ENCODE data around the gene PLIN3.
"Not testable (repeated sequence)": the region's sequence is repeated elsewhere in the genome, so short reads cannot be mapped to it uniquely, and the experiment has no call there.

PLIN3 gene

DNA sequence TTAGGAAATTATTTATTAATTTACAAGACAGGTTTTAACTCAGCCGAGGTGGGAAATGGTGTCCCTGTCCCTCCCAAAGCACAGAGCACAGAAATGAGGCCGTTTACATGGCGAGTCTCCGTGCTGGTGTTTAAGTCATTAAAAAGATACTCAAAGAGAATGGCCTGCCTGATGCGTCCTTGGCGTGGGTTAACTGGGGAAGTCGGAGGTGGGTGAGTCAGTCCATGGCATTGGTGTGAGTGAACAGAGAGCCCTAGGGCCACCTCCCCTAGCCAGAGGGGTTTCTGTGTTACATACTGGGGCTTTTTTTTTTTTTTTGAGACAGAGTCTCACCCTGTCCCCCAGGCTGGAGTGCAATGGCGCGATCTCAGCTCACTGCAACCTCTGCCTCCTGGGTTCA is 72.1 kb downstream of the PLIN3 start:
- Histone ChIP-seq H3K4me3 (no peak overlapping the region), H3K27me3 (no peaks in the 10 kb centered on the region), H3K9me3 (no peaks in the 10 kb centered on the region), H3K4me1 (peaks cover 0 to 43% (median 29%) of the 10 kb centered on the region in 4 donors), H3K27ac (no peak overlapping the region), H3K36me3 (peaks cover 36 to 60% (median 60%) of the 10 kb centered on the region in 3 donors)
- no peak for DNase-seq
- TF ChIP-seq, protein P1, sequence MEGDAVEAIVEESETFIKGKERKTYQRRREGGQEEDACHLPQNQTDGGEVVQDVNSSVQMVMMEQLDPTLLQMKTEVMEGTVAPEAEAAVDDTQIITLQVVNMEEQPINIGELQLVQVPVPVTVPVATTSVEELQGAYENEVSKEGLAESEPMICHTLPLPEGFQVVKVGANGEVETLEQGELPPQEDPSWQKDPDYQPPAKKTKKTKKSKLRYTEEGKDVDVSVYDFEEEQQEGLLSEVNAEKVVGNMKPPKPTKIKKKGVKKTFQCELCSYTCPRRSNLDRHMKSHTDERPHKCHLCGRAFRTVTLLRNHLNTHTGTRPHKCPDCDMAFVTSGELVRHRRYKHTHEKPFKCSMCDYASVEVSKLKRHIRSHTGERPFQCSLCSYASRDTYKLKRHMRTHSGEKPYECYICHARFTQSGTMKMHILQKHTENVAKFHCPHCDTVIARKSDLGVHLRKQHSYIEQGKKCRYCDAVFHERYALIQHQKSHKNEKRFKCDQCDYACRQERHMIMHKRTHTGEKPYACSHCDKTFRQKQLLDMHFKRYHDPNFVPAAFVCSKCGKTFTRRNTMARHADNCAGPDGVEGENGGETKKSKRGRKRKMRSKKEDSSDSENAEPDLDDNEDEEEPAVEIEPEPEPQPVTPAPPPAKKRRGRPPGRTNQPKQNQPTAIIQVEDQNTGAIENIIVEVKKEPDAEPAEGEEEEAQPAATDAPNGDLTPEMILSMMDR (IDR thresholded peaks at IDR 0.05) = no peak
- intact Hi-C loops (cut with DNase I; ENCODE audit: low total_unique reads) = no loop called here

DNA sequence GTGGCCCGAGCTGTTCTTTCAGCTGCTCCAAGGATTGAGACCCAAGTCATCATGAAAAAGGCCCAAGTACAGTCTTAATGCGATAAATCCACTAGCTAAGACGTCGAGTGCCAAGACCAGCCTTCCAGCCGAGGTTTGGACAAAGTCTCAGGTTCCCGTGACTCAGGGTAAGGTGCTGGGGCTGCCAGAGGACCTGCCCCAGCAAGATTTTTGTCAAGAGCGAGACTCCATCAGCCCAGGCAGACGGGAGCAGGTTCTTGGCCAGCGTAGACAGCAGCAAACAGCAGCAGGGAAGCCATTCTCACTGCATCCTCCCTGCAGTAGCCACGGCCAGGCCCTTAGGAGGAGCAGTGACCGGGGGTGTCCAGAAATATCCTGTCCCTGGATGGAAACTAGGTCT is 72.5 kb downstream of the PLIN3 start:
- TF ChIP-seq, protein P1 (IDR thresholded peaks at IDR 0.05) = no peak
- Histone ChIP-seq H3K36me3 (peaks cover 36 to 60% (median 60%) of the 10 kb centered on the region in 3 donors), H3K4me1 (peaks cover 0 to 43% (median 29%) of the 10 kb centered on the region in 4 donors), H3K4me3 (no peak overlapping the region), H3K9me3 (no peaks in the 10 kb centered on the region), H3K27ac (no peak overlapping the region), H3K27me3 (no peaks in the 10 kb centered on the region)
- DNase-seq = no peak
- intact Hi-C loops (cut with DNase I; ENCODE audit: low total_unique reads) = no loop called here

DNA sequence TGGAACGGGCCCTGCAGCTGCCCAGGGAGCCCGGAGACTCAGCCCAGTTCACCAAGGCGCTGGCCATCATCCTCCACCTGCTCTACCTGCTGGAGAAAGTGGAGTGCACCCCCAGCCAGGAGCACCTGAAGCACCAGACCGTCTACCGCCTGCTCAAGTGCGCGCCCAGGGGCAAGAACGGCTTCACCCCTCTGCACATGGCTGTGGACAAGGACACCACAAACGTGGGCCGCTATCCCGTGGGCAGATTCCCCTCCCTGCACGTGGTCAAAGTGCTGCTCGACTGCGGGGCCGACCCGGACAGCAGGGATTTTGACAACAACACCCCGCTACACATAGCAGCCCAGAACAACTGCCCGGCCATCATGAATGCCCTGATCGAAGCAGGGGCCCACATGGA is 74.2 kb downstream of the PLIN3 start:
- intact Hi-C loops (cut with DNase I; ENCODE audit: low total_unique reads); H3K27me3 ChIP-seq; H3K9me3 ChIP-seq; H3K27ac ChIP-seq; H3K4me3 ChIP-seq; DNase-seq: not testable (repeated sequence)
- peaks cover 36 to 49% (median 47%) of the 10 kb centered on the region in 3 donors for H3K36me3 ChIP-seq
- peaks cover 0 to 43% (median 29%) of the 10 kb centered on the region in 4 donors for H3K4me1 ChIP-seq

DNA sequence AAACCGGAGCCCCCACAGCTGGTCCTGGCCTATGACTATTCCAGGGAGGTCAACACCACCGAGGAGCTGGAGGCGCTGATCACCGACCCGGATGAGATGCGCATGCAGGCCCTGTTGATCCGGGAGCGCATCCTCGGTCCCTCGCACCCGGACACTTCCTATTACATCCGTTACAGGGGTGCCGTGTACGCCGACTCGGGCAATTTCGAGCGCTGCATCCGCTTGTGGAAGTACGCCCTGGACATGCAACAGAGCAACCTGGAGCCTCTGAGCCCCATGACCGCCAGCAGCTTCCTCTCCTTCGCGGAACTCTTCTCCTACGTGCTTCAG is 74.6 kb downstream of the PLIN3 start:
- H3K36me3 ChIP-seq = peaks cover 36 to 49% (median 44%) of the 10 kb centered on the region in 3 donors
- intact Hi-C loops (cut with DNase I; ENCODE audit: low total_unique reads); DNase-seq; H3K27me3 ChIP-seq; H3K27ac ChIP-seq; H3K9me3 ChIP-seq: not testable (repeated sequence)
- H3K4me1 ChIP-seq = peaks cover 0 to 43% (median 29%) of the 10 kb centered on the region in 4 donors
- H3K4me3 ChIP-seq = peak overlapping the region; percentile 76 to 79

DNA sequence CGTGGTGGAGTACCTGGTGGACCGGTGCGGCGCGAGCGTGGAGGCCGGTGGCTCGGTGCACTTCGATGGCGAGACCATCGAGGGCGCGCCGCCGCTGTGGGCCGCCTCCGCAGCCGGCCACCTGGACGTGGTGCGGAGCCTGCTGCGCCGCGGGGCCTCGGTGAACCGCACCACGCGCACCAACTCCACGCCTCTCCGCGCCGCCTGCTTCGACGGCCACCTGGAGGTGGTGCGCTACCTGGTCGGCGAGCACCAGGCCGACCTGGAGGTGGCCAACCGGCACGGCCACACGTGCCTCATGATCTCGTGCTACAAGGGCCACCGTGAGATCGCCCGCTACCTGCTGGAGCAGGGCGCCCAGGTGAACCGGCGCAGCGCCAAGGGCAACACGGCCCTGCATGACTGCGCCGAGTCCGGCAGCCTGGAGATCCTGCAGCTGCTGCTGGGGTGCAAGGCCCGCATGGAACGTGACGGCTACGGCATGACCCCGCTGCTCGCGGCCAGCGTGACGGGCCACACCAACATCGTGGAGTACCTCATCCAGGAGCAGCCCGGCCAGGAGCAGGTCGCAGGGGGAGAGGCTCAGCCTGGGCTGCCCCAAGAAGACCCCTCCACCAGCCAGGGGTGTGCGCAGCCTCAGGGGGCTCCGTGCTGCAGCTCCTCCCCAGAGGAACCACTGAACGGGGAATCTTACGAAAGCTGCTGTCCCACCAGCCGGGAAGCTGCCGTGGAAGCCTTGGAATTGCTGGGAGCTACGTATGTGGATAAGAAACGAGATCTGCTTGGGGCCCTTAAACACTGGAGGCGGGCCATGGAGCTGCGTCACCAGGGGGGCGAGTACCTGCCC is 75.2 kb downstream of the PLIN3 start:
- Histone ChIP-seq H3K4me3 (peak overlapping the region; percentile 76 to 79), H3K27ac (peak overlapping the region; percentile 83 to 87), H3K4me1 (peaks cover 0 to 43% (median 29%) of the 10 kb centered on the region in 4 donors), H3K36me3 (peaks cover 32 to 44% (median 44%) of the 10 kb centered on the region in 3 donors)
- H3K27me3 ChIP-seq; intact Hi-C loops (cut with DNase I; ENCODE audit: low total_unique reads); H3K9me3 ChIP-seq; DNase-seq: not testable (repeated sequence)

DNA sequence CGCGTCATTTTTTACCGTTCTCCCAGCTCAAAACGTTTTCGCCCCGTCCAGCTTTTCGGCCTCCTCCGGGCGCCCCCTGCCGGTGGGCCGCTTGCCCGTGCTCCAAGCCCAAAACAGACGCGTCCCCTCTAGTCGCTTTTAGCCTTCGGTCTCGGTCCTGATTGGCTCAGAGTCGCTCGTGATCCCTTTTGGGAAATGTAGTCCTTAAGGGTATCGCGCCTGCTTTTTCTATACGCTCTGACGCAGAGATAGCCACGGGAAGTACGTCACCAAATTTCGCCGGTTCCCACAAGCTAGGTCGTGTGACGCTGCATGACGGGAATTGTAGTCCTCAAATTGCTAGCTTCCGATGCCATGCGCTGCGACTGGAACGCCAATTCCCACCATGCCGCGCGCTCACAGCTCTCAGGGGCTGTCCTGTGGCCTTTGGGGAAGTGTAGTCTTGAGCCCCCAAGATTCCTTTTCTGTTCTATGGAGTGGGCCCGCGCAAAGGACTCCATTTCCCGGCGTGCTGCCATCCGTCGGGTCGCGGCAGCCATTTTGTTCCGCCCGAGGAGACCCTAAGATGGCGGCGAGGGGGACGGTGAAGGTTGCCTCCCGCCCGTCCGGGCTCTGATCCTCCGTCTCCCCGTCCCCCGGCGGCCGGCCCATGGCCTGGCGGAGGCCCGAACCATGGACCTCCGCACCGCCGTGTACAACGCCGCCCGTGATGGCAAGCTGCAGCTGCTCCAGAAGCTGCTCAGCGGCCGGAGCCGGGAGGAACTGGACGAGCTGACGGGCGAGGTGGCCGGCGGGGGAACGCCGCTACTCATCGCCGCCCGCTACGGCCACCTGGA is 76.1 kb downstream of the PLIN3 start, which contains the start of gene FEM1A:
FEM1A (plus strand) TSS at position 552 of the 836 bp plus-strand sequence; CDS start at position 673, 121 bp downstream.
- Histone ChIP-seq H3K4me3 (peak within 1 kb of the TSS; percentile 76 to 79), H3K4me1 (peaks cover 0 to 38% (median 29%) of the 10 kb centered on the region in 4 donors), H3K9me3 (no peaks in the 10 kb centered on the region), H3K27me3 (no peaks in the 10 kb centered on the region), H3K36me3 (peaks cover 26 to 39% (median 38%) of the 10 kb centered on the region in 3 donors), H3K27ac (peak within 1 kb of the TSS; percentile 83 to 87)
- TF ChIP-seq, protein P1 (IDR thresholded peaks at IDR 0.05) = peak; percentile 97 to 99
- DNase-seq = peak; percentile 100
- intact Hi-C loops (cut with DNase I; ENCODE audit: low total_unique reads) = loop anchor here (2.0 kb wide), 1 partner anchor 61 kb away; no protein-coding TSS in a partner anchor

Measured in tibial artery (tissue), 4 donors.